Measurements from ENCODE around the gene MTSS2. TPM values are rescaled to one million over a fixed set of nuclear protein-coding genes. Genes with fewer than 3 reads are reported as not detected.

Gene MTSS2
- polyA plus RNA-seq, 1 experiment: 57.9 TPM

GRCh38 chr16:70692130-70692872 is 6.4 kb upstream of the MTSS2 start:
- H3K4me3 ChIP-seq (ENCODE audit: low read depth, low read length): no peak overlapping the region
- peak overlapping the region; percentile 97 for H3K27ac ChIP-seq (ENCODE audit: low read depth, low read length)
- no peak for DNase-seq (ENCODE audit: low read depth, low spot score)
- ChIA-PET POLR2A (interaction anchor here (1.1 to 2.1 kb wide), 4 partner anchors 11 to 69 kb away, joined by 3 to 16 read pairs (median 6); no protein-coding TSS in a partner anchor), CTCF (interaction anchor here (1.5 to 1.8 kb wide), 2 partner anchors 10 to 46 kb away, joined by 5 to 8 read pairs; no protein-coding TSS in a partner anchor)
- no peaks in the 10 kb centered on the region for H3K27me3 ChIP-seq (ENCODE audit: control insufficient read depth, insufficient read depth, low read length)
- no peaks in the 10 kb centered on the region; the same call in 1 of the 2 replicates for H3K9me3 ChIP-seq (ENCODE audit: control insufficient read depth, insufficient read depth, low read length)
- no peak for TF ChIP-seq CTCF (IDR thresholded peaks at IDR 0.05; ENCODE audit: low read depth, low read length)

- ChIA-PET CTCF (interaction anchor here (2.0 kb wide), 2 partner anchors 47 to 79 kb away, joined by 7 read pairs; no protein-coding TSS in a partner anchor), POLR2A (interaction anchor here (1.1 to 2.1 kb wide), 3 partner anchors 12 to 69 kb away, joined by 4 to 16 read pairs (median 7); no protein-coding TSS in a partner anchor)
- peak overlapping the region; percentile 97 for H3K27ac ChIP-seq (ENCODE audit: low read depth, low read length)
- H3K9me3 ChIP-seq (ENCODE audit: control insufficient read depth, insufficient read depth, low read length): no peaks in the 10 kb centered on the region; the same call in 1 of the 2 replicates
- no peak for TF ChIP-seq CTCF (IDR thresholded peaks at IDR 0.05; ENCODE audit: low read depth, low read length)
- H3K27me3 ChIP-seq (ENCODE audit: control insufficient read depth, insufficient read depth, low read length): no peaks in the 10 kb centered on the region
- H3K4me3 ChIP-seq (ENCODE audit: low read depth, low read length): no peak overlapping the region
- DNase-seq (ENCODE audit: low read depth, low spot score): peak; percentile 96
Measured at GRCh38 chr16:70691223-70692129, 5.6 kb upstream of the MTSS2 start.

- no peak for TF ChIP-seq CTCF (IDR thresholded peaks at IDR 0.05; ENCODE audit: low read depth, low read length)
- DNase-seq (ENCODE audit: low read depth, low spot score): no peak
- no peaks in the 10 kb centered on the region for H3K27me3 ChIP-seq (ENCODE audit: control insufficient read depth, insufficient read depth, low read length)
- H3K27ac ChIP-seq (ENCODE audit: low read depth, low read length): no peak overlapping the region
- ChIA-PET CTCF (interaction anchor here (2.0 kb wide), 2 partner anchors 48 to 80 kb away, joined by 7 read pairs; no protein-coding TSS in a partner anchor), POLR2A (interaction anchor here (1.0 kb wide), 1 partner anchor 13 kb away, joined by 3 read pairs; no protein-coding TSS in a partner anchor)
- no peak overlapping the region for H3K4me3 ChIP-seq (ENCODE audit: low read depth, low read length)
- no peaks in the 10 kb centered on the region; the same call in 1 of the 2 replicates for H3K9me3 ChIP-seq (ENCODE audit: control insufficient read depth, insufficient read depth, low read length)
Measured at GRCh38 chr16:70689970-70690891, 4.4 kb upstream of the MTSS2 start.

- no peak overlapping the region for H3K27ac ChIP-seq (ENCODE audit: low read depth, low read length)
- CTCF ChIA-PET: interaction anchor here (2.0 to 3.3 kb wide), 3 partner anchors 49 to 82 kb away, joined by 7 to 27 read pairs (median 23); no protein-coding TSS in a partner anchor
- no peak for TF ChIP-seq CTCF (IDR thresholded peaks at IDR 0.05; ENCODE audit: low read depth, low read length)
Measured at GRCh38 chr16:70689035-70689969, 3.4 kb upstream of the MTSS2 start.

More at GRCh38 chr16:70689035-70689969, 3.4 kb upstream of the MTSS2 start:
- no peak for DNase-seq (ENCODE audit: low read depth, low spot score)
- no peak overlapping the region for H3K4me3 ChIP-seq (ENCODE audit: low read depth, low read length)
- no peaks in the 10 kb centered on the region for H3K27me3 ChIP-seq (ENCODE audit: control insufficient read depth, insufficient read depth, low read length)
- no peaks in the 10 kb centered on the region; the same call in 1 of the 2 replicates for H3K9me3 ChIP-seq (ENCODE audit: control insufficient read depth, insufficient read depth, low read length)
- POLR2A ChIA-PET: interaction anchor here (0.7 to 2.0 kb wide), 3 partner anchors 14 to 71 kb away, joined by 3 to 14 read pairs (median 6); no protein-coding TSS in a partner anchor

Data from AG04450 (cell line).